ENCODE measurements around the gene JAGN1.

- TF ChIP-seq, protein P1, sequence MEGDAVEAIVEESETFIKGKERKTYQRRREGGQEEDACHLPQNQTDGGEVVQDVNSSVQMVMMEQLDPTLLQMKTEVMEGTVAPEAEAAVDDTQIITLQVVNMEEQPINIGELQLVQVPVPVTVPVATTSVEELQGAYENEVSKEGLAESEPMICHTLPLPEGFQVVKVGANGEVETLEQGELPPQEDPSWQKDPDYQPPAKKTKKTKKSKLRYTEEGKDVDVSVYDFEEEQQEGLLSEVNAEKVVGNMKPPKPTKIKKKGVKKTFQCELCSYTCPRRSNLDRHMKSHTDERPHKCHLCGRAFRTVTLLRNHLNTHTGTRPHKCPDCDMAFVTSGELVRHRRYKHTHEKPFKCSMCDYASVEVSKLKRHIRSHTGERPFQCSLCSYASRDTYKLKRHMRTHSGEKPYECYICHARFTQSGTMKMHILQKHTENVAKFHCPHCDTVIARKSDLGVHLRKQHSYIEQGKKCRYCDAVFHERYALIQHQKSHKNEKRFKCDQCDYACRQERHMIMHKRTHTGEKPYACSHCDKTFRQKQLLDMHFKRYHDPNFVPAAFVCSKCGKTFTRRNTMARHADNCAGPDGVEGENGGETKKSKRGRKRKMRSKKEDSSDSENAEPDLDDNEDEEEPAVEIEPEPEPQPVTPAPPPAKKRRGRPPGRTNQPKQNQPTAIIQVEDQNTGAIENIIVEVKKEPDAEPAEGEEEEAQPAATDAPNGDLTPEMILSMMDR (IDR thresholded peaks at IDR 0.05): no peak
- no peak for TF ChIP-seq POLR2A (IDR thresholded peaks at IDR 0.05)
These were observed 42.1 kb downstream of the JAGN1 start for GRCh38 chr3:9932535-9932842.
